HCT116 (cell line): Measurements from ENCODE around the gene HOXB3. TPM values are rescaled to one million over a fixed set of nuclear protein-coding genes. Genes with fewer than 3 reads are reported as not detected.
A peak's percentile ranks its signal among the peaks of the same experiment; 100 is the strongest.

Experiments
- ATAC-seq: fragments of 200-7000 bp; cut with Tn5 transposase; 2 replicates; pipeline ENCODE4 v1.9.1; 2020; ENCODE audit warnings: mild to moderate bottlenecking, moderate library complexity
- BruUV-seq: library from RNA; stranded (reverse); fragments of 400-500 nt; replicated peaks from 2 replicates; lab custom pipeline; 2021; lab: Mats Ljungman, UMichigan
- CTCF ChIA-PET: fragments of 300-600 bp; sonication (Branson Sonifier 250); formaldehyde crosslinking; loops from one replicate; lab custom pipeline; 2021; ENCODE audit warnings: antibody characterized with exemption; lab: Charles Lee
- POLR2A ChIA-PET: fragments of 300-600, 350-600 bp; sonication (Branson Sonifier 250); formaldehyde crosslinking; loops from one replicate; lab custom pipeline; 2021; ENCODE audit warnings: antibody characterized with exemption; lab: Charles Lee
- RAD21 ChIA-PET, 2 experiments: fragments of 300-600 bp; sonication (Branson Sonifier 250); formaldehyde crosslinking; loops; one replicate each; lab custom pipeline; 2023; ENCODE audit warnings: low total read pairs in 2 of 2; ENCODE audit not compliant: uncharacterized antibody in 2 of 2, unreplicated experiment in 2 of 2, low non-redundant PET in 1 of 2; lab: Charles Lee
- DNase-seq: peaks from one replicate; pipeline ENCODE4 v3.0.0-alpha.2; 2010; ENCODE audit warnings: low read depth, low spot score
- H2AFZ ChIP-seq: fragments of 200-600 bp; shearing (Covaris generic), sonication (generic); 2 replicates; pipeline ENCODE4 v1.6.1; 2017; ENCODE audit warnings: low read depth, mixed run types, mixed read lengths, antibody characterized with exemption, low read length; ENCODE audit not compliant: poor library complexity, severe bottlenecking
- H3K27ac ChIP-seq: 2 replicates; pipeline ENCODE4 v1.5.1; 2012; ENCODE audit warnings: low read depth, low read length
- H3K27me3 ChIP-seq: fragments of 200-600 bp; sonication (generic); 2 replicates; pipeline ENCODE4 v1.6.1; 2016; ENCODE audit warnings: mixed run types, low read length, mixed read lengths; ENCODE audit not compliant: insufficient read depth
- H3K36me3 ChIP-seq, 2 experiments: fragments of 200-500 bp in 1 of 2; fragments of 200-600 bp in 1 of 2; sonication (Bioruptor generic) in 1 of 2; sonication (generic) in 1 of 2; 2 replicates each; pipeline versions ENCODE4 v1.5.1 to v1.6.1; 2014 to 2016; ENCODE audit warnings: low read length in 2 of 2, inconsistent platforms in 1 of 2, mixed read lengths in 1 of 2, mixed run types in 1 of 2; ENCODE audit not compliant: insufficient read depth in 2 of 2, control insufficient read depth in 1 of 2
- H3K4me1 ChIP-seq, 2 experiments: fragments of 200-600 bp in 1 of 2; sonication (generic) in 1 of 2; 2 replicates each; pipeline versions ENCODE4 v1.5.1 to v1.6.1; 2012 to 2017; ENCODE audit warnings: low read length in 2 of 2, inconsistent platforms in 1 of 2, mild to moderate bottlenecking in 1 of 2, mixed read lengths in 1 of 2, mixed run types in 1 of 2, moderate library complexity in 1 of 2; ENCODE audit not compliant: insufficient read depth in 2 of 2, control insufficient read depth in 1 of 2
- H3K4me2 ChIP-seq: fragments of 200-600 bp; sonication (generic); 2 replicates; pipeline ENCODE4 v1.6.1; 2017; ENCODE audit warnings: mixed run types, low read length, mixed read lengths
- H3K4me3 ChIP-seq, 2 experiments: fragments of 200-600 bp in 1 of 2; sonication (generic) in 1 of 2; replicated peaks in 1 of 2; 2 replicates each; pipeline ENCODE4 v1.5.1; 2011 to 2016; ENCODE audit warnings: low read length in 2 of 2, control low read depth in 1 of 2, low read depth in 1 of 2, mild to moderate bottlenecking in 1 of 2, mixed read lengths in 1 of 2, mixed run types in 1 of 2
- H3K79me2 ChIP-seq: fragments of 200-600 bp; sonication (generic); 2 replicates; pipeline ENCODE4 v1.6.1; 2017; ENCODE audit warnings: mild to moderate bottlenecking, mixed run types, low read length, moderate library complexity, mixed read lengths; ENCODE audit not compliant: insufficient read depth
- H3K9ac ChIP-seq: fragments of 200-600 bp; sonication (generic); 2 replicates; pipeline ENCODE4 v1.6.1; 2016; ENCODE audit warnings: low read length, mixed read lengths
- H3K9me2 ChIP-seq: fragments of 200-600 bp; sonication (generic), shearing (Covaris generic); 2 replicates; pipeline ENCODE4 v1.6.1; 2017; ENCODE audit warnings: mixed run types, mild to moderate bottlenecking, moderate library complexity; ENCODE audit not compliant: insufficient read depth
- H3K9me3 ChIP-seq, 2 experiments: fragments of 200-500 bp in 1 of 2; fragments of 200-600 bp in 1 of 2; sonication (Bioruptor generic) in 1 of 2; sonication (generic) in 1 of 2; 2 replicates each; pipeline ENCODE4 v1.6.1; 2014 to 2017; ENCODE audit warnings: low read length in 2 of 2, mixed read lengths in 2 of 2, inconsistent platforms in 1 of 2, low read depth in 1 of 2, mild to moderate bottlenecking in 1 of 2, mixed run types in 1 of 2, moderate library complexity in 1 of 2; ENCODE audit not compliant: control insufficient read depth in 1 of 2, insufficient read depth in 1 of 2
- H4K20me1 ChIP-seq: fragments of 200-600 bp; sonication (generic), shearing (Covaris generic); 2 replicates; pipeline ENCODE4 v1.6.1; 2017; ENCODE audit warnings: mixed run types, mild to moderate bottlenecking, moderate library complexity; ENCODE audit not compliant: insufficient read depth
- EGR1 ChIP-seq: IDR thresholded peaks from 2 replicates; pipeline ENCODE4 v1.6.1; 2012; ENCODE audit warnings: low read depth
- EZH2 ChIP-seq: fragments of 200-600 bp; sonication (generic); IDR thresholded peaks from 2 replicates; pipeline ENCODE4 v1.6.1; 2017; ENCODE audit warnings: antibody characterized with exemption, mixed run types
- POLR2AphosphoS5 ChIP-seq: IDR thresholded peaks from 2 replicates; pipeline ENCODE4 v1.6.1; 2011; ENCODE audit warnings: mild to moderate bottlenecking, low read depth, low read length, moderate library complexity
- RAD21 ChIP-seq: IDR thresholded peaks from 2 replicates; pipeline ENCODE4 v1.6.1; 2012; ENCODE audit warnings: low read depth, mild to moderate bottlenecking
- ZFX ChIP-seq: fragments of 450-650 bp; IDR thresholded peaks from 2 replicates; pipeline ENCODE4 v1.6.1; 2017
- intact Hi-C: fragments of 100-400 bp; cut with micrococcal nuclease; formaldehyde crosslinking; loops from 2 replicates; pipeline ENCODE4 v1.10.0; 2022
- total RNA-seq: library from RNA; stranded (reverse); gene quantifications from one replicate; pipeline ENCODE4 v1.2.1, GENCODE V29; 2021; ENCODE audit not compliant: unreplicated experiment

HOXB3 gene
- total RNA-seq, 1 experiment from 2014 or later, result 19.8 TPM

- TF ChIP-seq POLR2AphosphoS5 (no peak), EZH2 (no peak), RAD21 (no peak)
Measured at GRCh38 chr17:48595278-48595999, 5.4 kb upstream of the HOXB3 start (continued).

GRCh38 chr17:48594538-48595277 is 4.7 kb upstream of the HOXB3 start:
- no peaks in the 10 kb centered on the region for H3K9me3 ChIP-seq
- TF ChIP-seq EGR1 (no peak), ZFX (0 out of 2 replicates have a peak, but pooled peaks have one; percentile 21)
- RAD21 ChIA-PET, result interaction anchor here in 1 of 2 experiments (0.7 kb wide), 1 partner anchor 378 kb away, joined by 4 read pairs; no protein-coding TSS in a partner anchor
- DNase-seq (no peak), ATAC-seq (no peak)
- no peaks in the 10 kb centered on the region for H3K9me2 ChIP-seq
- CTCF ChIA-PET, result no interaction called here
- no peaks in the 10 kb centered on the region for H3K27me3 ChIP-seq
- H3K9ac ChIP-seq, result no peak overlapping the region
- H3K4me3 ChIP-seq, result no peak overlapping the region
- H3K36me3 ChIP-seq, result peaks cover 24 to 30% of the 10 kb centered on the region in 2 experiments; a peak in 3 of 4 replicates
- peaks cover 79% of the 10 kb centered on the region for H3K79me2 ChIP-seq
- H3K4me1 ChIP-seq, result no peaks in the 10 kb centered on the region; a peak in 2 of 4 replicates
- no peaks in the 10 kb centered on the region for H4K20me1 ChIP-seq
- H2AFZ ChIP-seq, result no peak overlapping the region
- H3K4me2 ChIP-seq, result no peak overlapping the region
- no peak overlapping the region for H3K27ac ChIP-seq
- BruUV-seq, result no TSS peak
- POLR2A ChIA-PET, result no interaction called here
- intact Hi-C loops, result no loop called here
